GM18517 (cell line): ENCODE data around the gene TGM1.

Experiments
- ATAC-seq: cut with Tn5 transposase; IDR thresholded peaks from one replicate; pipeline ENCODE4 v1.9.1; 2021; ENCODE audit warnings: mild to moderate bottlenecking, moderate library complexity; ENCODE audit not compliant: unreplicated experiment

TGM1 gene

DNA sequence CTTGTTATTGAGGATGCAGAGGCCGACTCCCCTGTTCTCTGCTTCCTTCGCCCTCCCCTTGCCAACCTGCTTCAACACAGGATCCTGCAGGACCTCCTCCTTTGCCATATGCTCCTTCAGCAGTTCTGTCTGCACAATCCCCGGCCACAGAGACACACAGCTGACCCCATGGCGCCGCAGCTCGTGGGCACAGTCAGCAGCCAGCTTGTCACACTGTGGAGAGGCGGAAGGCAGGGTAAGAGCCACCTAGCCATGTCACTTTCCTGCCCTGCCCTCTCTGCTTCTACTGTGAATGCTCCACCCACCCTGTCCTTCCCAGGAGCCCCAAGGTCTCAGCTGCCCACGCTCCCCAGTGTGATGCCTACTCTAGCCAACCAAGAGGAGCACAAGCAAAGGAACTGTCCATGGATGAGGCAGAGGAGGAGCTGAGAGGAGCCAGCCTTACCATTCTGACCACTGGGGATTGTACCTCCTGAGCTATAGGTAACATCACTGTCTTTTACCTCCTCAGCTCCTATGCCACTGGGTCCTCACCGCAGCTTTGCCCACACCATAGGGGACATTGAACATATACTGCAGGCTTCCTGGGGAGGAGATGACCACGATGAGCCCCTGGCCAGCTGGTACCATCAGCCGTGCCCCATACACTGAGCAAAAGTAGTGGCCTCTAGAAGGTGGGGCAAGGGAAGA, 29.3 kb upstream of the TGM1 start:
- ATAC-seq = no peak

GRCh38 chr14:24291446-24292117, 28.6 kb upstream of the TGM1 start:
- ATAC-seq = no peak

- no peak for ATAC-seq
These were observed 27.8 kb upstream of the TGM1 start for GRCh38 chr14:24290746-24291145.

GRCh38 chr14:24289649-24290280, 26.8 kb upstream of the TGM1 start:
- ATAC-seq = no peak

GRCh38 chr14:24286996-24287395, 24.0 kb upstream of the TGM1 start:
- ATAC-seq = no peak

GRCh38 chr14:24285351-24285750, 22.4 kb upstream of the TGM1 start:
- no peak for ATAC-seq

DNA sequence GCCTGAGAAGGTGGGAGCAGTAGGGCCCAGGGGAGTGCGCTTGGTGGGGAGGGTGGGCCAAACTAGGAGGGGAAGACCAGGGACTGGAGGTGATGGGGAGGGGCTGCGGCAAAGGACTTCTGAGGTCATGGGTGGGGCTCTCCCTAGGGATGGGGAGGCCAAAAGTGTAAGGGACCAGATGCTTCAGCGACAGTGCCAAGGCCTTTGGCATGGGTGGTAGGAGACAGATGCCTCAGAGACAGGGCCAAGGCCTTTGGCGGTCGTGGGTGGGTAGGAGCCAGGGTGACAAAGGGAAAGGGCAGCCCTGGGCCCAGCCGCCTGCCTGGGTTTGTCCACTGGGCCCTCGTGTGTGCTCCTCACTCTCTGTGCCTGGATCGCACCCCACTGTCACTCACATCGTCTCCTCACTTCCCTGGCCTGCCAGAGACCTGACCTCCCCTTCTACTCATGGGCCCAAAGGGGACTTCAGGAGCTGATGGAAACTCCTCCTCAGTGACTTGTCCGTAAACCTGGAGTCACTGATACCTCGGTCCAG, 21.6 kb upstream of the TGM1 start:
- ATAC-seq = no peak

GRCh38 chr14:24283796-24284460, 21.0 kb upstream of the TGM1 start:
- ATAC-seq = no peak

DNA sequence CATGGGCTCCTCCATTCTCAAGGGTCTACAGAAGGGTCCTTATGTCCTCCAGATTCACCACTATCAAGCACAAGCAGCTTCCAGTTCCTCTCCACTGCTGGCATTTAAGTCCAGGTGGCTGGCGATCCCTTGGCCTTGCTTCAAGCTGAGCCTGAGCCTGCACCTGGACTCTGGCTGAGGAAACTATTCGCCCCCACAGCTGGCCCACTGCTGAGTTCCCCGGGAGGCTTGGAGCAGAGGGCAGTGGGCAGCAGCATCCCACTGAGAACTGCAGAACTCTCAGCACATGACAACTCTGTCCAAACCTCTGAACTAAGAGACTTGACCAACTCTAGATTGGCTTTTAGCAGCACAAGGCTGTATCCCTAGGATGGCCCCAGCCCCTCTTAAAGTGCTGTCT, 19.8 kb upstream of the TGM1 start:
- no peak for ATAC-seq

DNA sequence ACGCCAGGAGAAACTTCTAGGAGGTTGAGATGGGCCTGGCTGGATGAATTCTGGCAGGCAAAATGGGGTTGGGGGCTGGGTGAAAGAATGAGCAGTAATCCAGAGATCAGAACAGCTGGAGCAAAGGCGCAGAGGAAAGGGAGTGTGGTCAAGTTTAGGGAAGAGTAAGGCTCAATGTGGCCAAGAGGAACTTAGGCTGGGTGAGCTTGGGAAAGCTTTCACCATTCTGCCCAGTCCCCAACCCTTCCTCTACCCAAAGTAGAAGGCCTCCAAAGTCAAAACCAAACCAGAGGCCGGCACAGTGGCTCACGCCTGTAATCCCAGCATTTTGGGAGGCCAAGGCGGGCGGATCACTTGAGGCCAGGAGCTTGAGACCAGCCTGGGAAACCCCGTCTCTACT, 18.7 kb upstream of the TGM1 start:
- no peak for ATAC-seq

- no peak for ATAC-seq
These were observed 18.0 kb upstream of the TGM1 start for GRCh38 chr14:24280797-24281460.

- peak; percentile 51 for ATAC-seq
These were observed 16.6 kb upstream of the TGM1 start for GRCh38 chr14:24279301-24280186.

GRCh38 chr14:24278424-24278823, 15.4 kb upstream of the TGM1 start:
- ATAC-seq = no peak

DNA sequence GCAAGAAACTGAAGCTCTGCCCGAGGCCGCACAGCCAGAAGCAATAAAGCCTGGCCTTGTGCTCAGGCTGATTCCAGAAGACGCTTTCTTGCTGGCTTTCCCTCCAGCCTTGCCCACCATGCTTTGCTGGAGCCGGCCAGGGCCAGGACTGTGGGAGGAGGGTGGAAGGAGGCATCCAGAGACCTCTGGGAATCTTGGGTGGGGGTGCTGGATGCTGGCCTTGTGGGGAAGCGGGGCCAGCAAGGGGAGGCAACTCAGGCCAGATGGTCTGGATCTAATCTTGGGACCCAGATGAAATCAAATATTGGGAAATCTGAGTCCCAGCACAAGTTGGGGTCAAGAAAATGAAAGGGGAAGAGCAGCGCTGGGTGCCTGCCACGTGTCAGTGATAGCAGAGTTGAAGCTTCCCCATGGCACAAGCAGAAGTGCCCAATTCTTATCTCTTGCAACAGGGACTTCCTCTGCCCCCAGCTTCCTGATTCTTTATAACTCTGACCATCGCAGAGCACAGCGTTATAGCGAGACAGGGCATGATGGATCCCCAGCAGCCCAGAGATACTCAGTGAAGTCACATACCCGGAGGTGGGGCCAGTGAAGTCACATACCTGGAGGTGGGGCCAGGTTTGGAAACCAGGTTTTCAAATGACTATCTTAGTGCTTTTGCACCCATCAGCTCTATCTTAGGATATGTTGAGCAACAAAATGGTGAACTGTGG, 14.8 kb upstream of the TGM1 start:
- no peak for ATAC-seq

DNA sequence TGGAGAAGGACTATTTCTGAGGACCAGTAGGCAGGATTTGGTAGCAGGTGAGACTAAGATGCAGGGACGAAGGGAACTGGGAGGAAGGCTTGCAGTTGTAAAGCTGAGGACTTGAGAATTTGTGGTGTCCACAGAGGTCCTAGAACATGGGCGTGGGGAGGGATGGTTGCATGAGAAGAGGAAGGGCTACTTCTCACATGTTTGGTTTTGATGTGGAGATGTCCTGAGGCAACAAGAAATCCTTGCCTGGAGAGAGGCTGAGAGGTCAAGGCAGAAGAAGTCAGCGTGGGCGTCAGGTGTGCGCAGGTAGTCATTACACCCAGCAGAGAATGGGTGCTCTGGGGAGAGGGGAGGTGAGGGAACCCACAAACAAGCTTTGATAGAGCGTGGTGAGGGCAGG, 14.1 kb upstream of the TGM1 start:
- no peak for ATAC-seq

DNA sequence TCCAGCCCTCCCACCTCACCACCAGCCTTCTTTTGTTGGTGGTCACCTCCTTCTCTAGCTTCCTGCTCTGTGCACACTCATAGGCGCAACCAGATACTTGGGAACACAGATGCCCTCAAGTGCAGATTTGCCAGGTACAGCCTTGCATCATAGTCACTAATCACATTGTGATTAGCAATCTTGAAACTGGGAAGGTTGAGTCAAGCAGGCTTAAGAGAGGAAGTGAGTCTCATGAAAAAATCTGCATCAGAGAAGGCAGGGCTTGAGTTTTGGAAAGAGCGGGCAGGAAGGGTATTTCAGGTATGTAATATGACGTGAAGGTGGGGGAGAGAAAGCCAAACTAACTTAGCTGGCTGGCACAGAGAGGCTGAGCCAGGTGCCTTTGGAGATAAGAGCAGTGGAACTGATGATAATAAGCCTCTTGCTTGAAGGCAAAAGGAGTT, 11.1 kb upstream of the TGM1 start:
- peak; percentile 58 for ATAC-seq

GRCh38 chr14:24273422-24273998, 10.5 kb upstream of the TGM1 start:
- no peak for ATAC-seq

DNA sequence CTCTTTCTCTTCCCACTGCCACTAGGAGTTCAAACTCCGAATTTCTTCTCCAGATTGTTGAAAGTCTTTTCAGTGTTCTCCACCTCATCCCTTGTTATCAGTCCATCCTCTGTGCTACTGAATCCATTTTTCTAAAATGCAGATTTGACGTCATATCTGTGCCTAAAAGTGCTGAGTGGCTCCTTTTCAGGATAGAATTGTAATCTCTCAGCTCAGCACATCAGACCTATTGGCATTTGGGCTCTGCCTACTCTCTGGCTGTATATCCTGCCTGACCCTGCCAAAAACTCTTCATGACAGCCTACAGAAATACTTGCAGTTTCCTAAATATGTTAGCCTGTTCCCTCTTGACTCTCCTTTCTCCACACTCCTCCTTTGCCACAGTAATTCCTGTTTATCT, 9.5 kb upstream of the TGM1 start:
- no peak for ATAC-seq

GRCh38 chr14:24271834-24272263, 8.9 kb upstream of the TGM1 start:
- ATAC-seq = no peak
